Left ventricle myocardium inferior (tissue), 1 donor: ENCODE measurements around the gene TRAF3IP3. TPM values are rescaled to one million over a fixed set of nuclear protein-coding genes. Genes with fewer than 3 reads are reported as not detected.

Source experiments
- DNase-seq: peaks from one replicate; pipeline ENCODE4 v3.0.0-alpha.2; 2020
- H3K27ac ChIP-seq: fragments of 200-600 bp; replicated peaks from 2 replicates; pipeline ENCODE4 v1.8.0; 2021
- H3K27me3 ChIP-seq: fragments of 200-600 bp; 2 replicates; pipeline ENCODE4 v1.8.0; 2021; ENCODE audit warnings: low read depth
- H3K36me3 ChIP-seq: fragments of 200-600 bp; 2 replicates; pipeline ENCODE4 v1.8.0; 2021
- H3K4me1 ChIP-seq: fragments of 200-600 bp; 2 replicates; pipeline ENCODE4 v1.8.0; 2021
- H3K4me3 ChIP-seq: fragments of 200-600 bp; 2 replicates; pipeline ENCODE4 v1.8.0; 2021; ENCODE audit warnings: mild to moderate bottlenecking, moderate library complexity
- H3K9me3 ChIP-seq: fragments of 200-600 bp; replicated peaks from 2 replicates; pipeline ENCODE4 v1.8.0; 2021
- intact Hi-C: fragments of 100-400 bp; cut with micrococcal nuclease; formaldehyde crosslinking; loops from one replicate; pipeline ENCODE4 v1.11.0; 2022
- total RNA-seq: library from RNA; stranded (reverse); fragmentation: NEBNext Ultra II Directional; extraction: Animal tissue kit (Norgen Biotek cat#: 25700); gene quantifications from one replicate; pipeline ENCODE4 v1.2.1, GENCODE V29; 2021
- TF ChIP-seq, protein P1 (sequence below): fragments of 200-600 bp; IDR thresholded peaks from 2 replicates; pipeline ENCODE4 v1.8.0; 2021; ENCODE audit warnings: antibody characterized with exemption, mild to moderate bottlenecking, borderline replicate concordance
- donor health status: DM: no; HTN: yes; CAD: no; lungs with severe emphysema.

TRAF3IP3 gene
- total RNA-seq, 1 donor from 2014 or later: 1.2 TPM

DNA sequence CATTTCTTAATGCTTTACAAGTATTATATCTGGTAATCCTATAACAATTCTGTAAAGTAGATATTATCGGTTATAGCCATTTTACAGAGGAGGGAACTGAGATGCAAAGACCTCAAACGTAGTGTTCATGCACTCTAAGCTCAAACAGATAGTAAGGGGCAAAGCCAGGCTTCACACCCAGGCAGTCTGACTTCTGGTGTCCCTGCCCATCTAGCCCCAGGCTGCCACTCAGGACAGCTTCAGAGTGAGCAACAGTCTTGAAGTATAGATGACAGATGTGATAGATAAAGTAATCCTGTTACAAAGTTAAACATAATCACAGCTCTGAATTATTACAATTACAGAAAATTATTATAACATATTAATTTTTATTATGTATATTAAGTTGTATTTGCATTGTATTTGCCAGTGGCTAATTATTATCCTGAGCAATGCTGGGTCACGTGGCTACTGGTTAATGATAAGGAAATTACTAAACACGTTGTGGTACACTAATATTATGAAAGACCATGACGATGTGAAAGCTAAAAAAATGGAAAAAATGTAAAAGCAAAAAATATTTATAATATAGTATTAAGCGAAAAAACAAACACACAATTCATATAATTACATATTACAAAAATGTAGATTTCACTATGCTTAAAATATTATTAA lies 6.1 kb upstream of the TRAF3IP3 start:
- Histone ChIP-seq H3K4me1 (peaks cover 20% of the 10 kb centered on the region), H3K27me3 (no peaks in the 10 kb centered on the region), H3K27ac (no peak overlapping the region), H3K4me3 (no peak overlapping the region), H3K36me3 (no peaks in the 10 kb centered on the region), H3K9me3 (no peaks in the 10 kb centered on the region)
- DNase-seq: no peak
- TF ChIP-seq, protein P1, sequence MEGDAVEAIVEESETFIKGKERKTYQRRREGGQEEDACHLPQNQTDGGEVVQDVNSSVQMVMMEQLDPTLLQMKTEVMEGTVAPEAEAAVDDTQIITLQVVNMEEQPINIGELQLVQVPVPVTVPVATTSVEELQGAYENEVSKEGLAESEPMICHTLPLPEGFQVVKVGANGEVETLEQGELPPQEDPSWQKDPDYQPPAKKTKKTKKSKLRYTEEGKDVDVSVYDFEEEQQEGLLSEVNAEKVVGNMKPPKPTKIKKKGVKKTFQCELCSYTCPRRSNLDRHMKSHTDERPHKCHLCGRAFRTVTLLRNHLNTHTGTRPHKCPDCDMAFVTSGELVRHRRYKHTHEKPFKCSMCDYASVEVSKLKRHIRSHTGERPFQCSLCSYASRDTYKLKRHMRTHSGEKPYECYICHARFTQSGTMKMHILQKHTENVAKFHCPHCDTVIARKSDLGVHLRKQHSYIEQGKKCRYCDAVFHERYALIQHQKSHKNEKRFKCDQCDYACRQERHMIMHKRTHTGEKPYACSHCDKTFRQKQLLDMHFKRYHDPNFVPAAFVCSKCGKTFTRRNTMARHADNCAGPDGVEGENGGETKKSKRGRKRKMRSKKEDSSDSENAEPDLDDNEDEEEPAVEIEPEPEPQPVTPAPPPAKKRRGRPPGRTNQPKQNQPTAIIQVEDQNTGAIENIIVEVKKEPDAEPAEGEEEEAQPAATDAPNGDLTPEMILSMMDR: no peak
- intact Hi-C loops: loop anchor here (10.0 kb wide), 2 partner anchors 55 to 175 kb away; no protein-coding TSS in a partner anchor

- TF ChIP-seq, protein P1: no peak
These were observed 4.1 kb upstream of the TRAF3IP3 start for GRCh38 chr1:209751627-209752231.

DNA sequence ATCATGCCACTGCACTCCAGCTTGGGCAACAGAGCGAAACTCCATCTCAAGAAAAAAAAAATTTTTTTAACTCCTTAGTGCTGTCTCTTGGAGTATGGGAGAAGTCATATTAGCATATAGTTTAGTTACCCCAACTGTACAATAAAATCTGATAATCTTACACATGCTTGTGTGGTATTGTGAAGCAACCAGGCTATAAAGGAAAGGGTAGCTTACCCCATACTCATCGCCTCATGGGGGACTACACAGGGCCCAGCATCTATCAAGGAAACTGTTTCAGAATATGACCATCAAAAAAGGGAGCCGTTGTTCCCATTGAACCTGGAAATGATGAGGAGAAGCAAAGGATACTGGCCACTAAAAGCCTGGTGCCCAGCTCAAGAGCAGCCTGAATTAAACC lies 3.0 kb upstream of the TRAF3IP3 start:
- Histone ChIP-seq H3K4me3 (no peak overlapping the region), H3K27ac (no peak overlapping the region), H3K36me3 (no peaks in the 10 kb centered on the region), H3K4me1 (peaks cover 10% of the 10 kb centered on the region), H3K9me3 (no peaks in the 10 kb centered on the region), H3K27me3 (no peaks in the 10 kb centered on the region)
- no peak for DNase-seq
- TF ChIP-seq, protein P1: no peak
- intact Hi-C loops: no loop called here

More at GRCh38 chr1:209751627-209752231, 4.1 kb upstream of the TRAF3IP3 start:
- no peak for DNase-seq
- intact Hi-C loops: no loop called here
- Histone ChIP-seq H3K4me3 (no peak overlapping the region), H3K27ac (no peak overlapping the region), H3K9me3 (no peaks in the 10 kb centered on the region), H3K27me3 (no peaks in the 10 kb centered on the region), H3K36me3 (no peaks in the 10 kb centered on the region), H3K4me1 (peaks cover 18% of the 10 kb centered on the region)

DNA sequence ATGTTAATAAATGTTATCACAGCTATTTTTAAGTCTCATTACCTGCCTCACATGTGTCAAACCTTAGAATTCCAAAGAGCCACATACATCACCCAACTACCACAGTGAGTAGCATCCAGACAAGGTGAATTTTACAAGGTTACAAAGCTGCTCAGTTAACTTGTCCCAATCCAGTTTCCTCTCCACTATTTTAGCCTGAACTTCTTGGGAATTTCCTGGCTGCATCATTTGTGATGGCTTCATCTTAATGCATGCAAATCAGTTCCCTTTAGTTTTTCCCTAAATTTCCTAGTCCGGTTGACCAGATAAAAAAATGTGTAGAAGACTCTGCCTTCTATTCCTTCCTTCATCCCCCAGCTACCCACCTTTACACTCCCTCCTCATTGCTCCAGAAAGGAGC lies 597 bp upstream of the TRAF3IP3 start:
- peaks cover 6% of the 10 kb centered on the region for H3K4me1 ChIP-seq
- no peak overlapping the region for H3K27ac ChIP-seq
- no peaks in the 10 kb centered on the region for H3K27me3 ChIP-seq
- H3K36me3 ChIP-seq: no peaks in the 10 kb centered on the region
- no peaks in the 10 kb centered on the region for H3K9me3 ChIP-seq
- no peak overlapping the region for H3K4me3 ChIP-seq
- TF ChIP-seq, protein P1: no peak
- no peak for DNase-seq
- intact Hi-C loops: no loop called here

DNA sequence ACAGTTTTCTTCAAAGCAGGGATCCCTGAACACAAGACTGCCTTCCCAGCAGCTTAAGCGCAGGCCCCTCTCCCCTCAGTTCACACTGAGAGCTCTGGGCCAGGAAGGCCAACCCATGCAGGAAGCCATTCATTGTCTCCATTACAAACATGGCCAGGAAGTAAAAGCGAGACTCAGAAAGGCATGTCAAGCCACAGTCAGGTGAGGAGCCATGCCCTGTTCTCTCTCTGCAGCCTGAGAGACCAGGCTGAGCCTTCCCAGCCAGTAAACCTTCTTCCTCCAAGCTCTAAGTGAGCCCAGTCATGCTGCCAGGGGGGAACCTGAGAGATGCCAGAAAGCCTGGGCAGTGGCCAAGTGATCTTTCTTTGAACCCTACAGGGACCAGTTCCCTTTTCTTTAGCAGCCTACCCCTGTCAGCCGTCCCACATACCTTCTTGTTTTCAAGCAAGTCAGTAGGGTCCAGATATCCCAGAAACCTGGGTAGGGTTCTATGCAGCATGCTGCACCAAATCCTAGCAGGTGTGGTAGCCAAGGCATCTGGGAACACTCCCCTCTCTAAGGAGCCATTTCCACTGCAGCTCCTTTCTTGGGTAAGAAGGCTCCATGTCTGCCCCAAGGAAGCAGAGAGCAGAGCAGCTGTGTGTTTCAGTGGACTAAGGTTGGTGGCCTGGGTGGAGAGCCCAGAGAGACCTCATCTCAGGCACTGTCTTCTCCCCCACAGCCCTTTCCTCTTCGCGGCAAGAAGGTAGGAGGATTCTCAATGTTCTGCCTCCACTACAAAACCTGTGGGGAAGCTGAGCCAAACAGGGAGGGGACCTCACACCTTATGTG lies 977 bp downstream of the TRAF3IP3 start:
- intact Hi-C loops: no loop called here
- H3K27me3 ChIP-seq: no peaks in the 10 kb centered on the region
- H3K36me3 ChIP-seq: no peaks in the 10 kb centered on the region
- TF ChIP-seq, protein P1: no peak
- DNase-seq: no peak
- H3K9me3 ChIP-seq: no peaks in the 10 kb centered on the region
- H3K4me3 ChIP-seq: peak overlapping the region; percentile 14
- H3K27ac ChIP-seq: peak overlapping the region; percentile 16
- H3K4me1 ChIP-seq: peaks cover 6% of the 10 kb centered on the region
